Activated naive CD4-positive, alpha-beta T cell treated with anti-CD3 and anti-CD28 coated beads for 36 hours (primary cell): ENCODE results near the gene FTO. TPM values are rescaled to one million over a fixed set of nuclear protein-coding genes. Genes with fewer than 3 reads are reported as not detected.

Experiments
- CTCF ChIA-PET: fragments of 350-600 bp; sonication (Branson Sonifier 250); formaldehyde crosslinking; loops from one replicate; lab custom pipeline; 2021; ENCODE audit warnings: antibody characterized with exemption; lab: Charles Lee
- DNase-seq: peaks from one replicate; pipeline ENCODE4 v3.0.0-alpha.2; 2020
- H3K27ac Mint-ChIP-seq: one replicate; pipeline ENCODE4 v1.8.0; 2021; ENCODE audit warnings: mild to moderate bottlenecking, mixed read lengths
- H3K27me3 Mint-ChIP-seq: one replicate; pipeline ENCODE4 v1.8.0; 2021; ENCODE audit warnings: low read depth, mixed read lengths
- H3K36me3 Mint-ChIP-seq: one replicate; pipeline ENCODE4 v1.8.0; 2021; ENCODE audit warnings: low read depth, mixed read lengths
- H3K4me1 Mint-ChIP-seq: one replicate; pipeline ENCODE4 v1.8.0; 2021; ENCODE audit warnings: low read depth, mixed read lengths
- H3K4me3 Mint-ChIP-seq: one replicate; pipeline ENCODE4 v1.8.0; 2021; ENCODE audit warnings: mild to moderate bottlenecking, moderate library complexity, mixed read lengths
- H3K9me3 Mint-ChIP-seq: one replicate; pipeline ENCODE4 v1.8.0; 2021; ENCODE audit warnings: mixed read lengths
- intact Hi-C: fragments of 100-400 bp; cut with micrococcal nuclease; formaldehyde crosslinking; loops from one replicate; pipeline ENCODE4 v1.15.1; 2023
- total RNA-seq, 2 experiments: library from RNA; stranded (reverse); gene quantifications; one replicate each; pipeline ENCODE4 v1.2.3, GENCODE V29; 2021

FTO gene
- total RNA-seq, 2 experiments from 2014 or later: 60.2 to 63.9 TPM

- H3K4me3 Mint-ChIP-seq: no peak overlapping the region
- no peak overlapping the region for H3K27ac Mint-ChIP-seq
- CTCF ChIA-PET: interaction anchor here (0.6 to 1.4 kb wide), 3 partner anchors 9 to 48 kb away, joined by 3 read pairs; no protein-coding TSS in a partner anchor
- intact Hi-C loops: no loop called here
- H3K27me3 Mint-ChIP-seq: no peaks in the 10 kb centered on the region
- no peaks in the 10 kb centered on the region for H3K36me3 Mint-ChIP-seq
- DNase-seq: no peak
- peaks cover 25% of the 10 kb centered on the region for H3K4me1 Mint-ChIP-seq
- H3K9me3 Mint-ChIP-seq: no peaks in the 10 kb centered on the region
Observed at GRCh38 chr16:53775106-53775820, 71.3 kb downstream of the FTO start.

GRCh38 chr16:53775821-53776431, 72.0 kb downstream of the FTO start:
- CTCF ChIA-PET: interaction anchor here (0.6 to 1.4 kb wide), 4 partner anchors 10 to 69 kb away, joined by 3 to 5 read pairs (median 3); no protein-coding TSS in a partner anchor

GRCh38 chr16:53779186-53779585, 75.2 kb downstream of the FTO start:
- Mint-ChIP-seq H3K36me3 (peaks cover 2% of the 10 kb centered on the region), H3K9me3 (no peaks in the 10 kb centered on the region), H3K27me3 (no peaks in the 10 kb centered on the region), H3K27ac (no peak overlapping the region), H3K4me3 (no peak overlapping the region), H3K4me1 (peaks cover 36% of the 10 kb centered on the region)
- CTCF ChIA-PET: no interaction called here
- intact Hi-C loops: no loop called here
- no peak for DNase-seq

More at GRCh38 chr16:53775821-53776431, 72.0 kb downstream of the FTO start:
- no peak for DNase-seq
- H3K27me3 Mint-ChIP-seq: no peaks in the 10 kb centered on the region
- intact Hi-C loops: no loop called here
- H3K4me1 Mint-ChIP-seq: peaks cover 26% of the 10 kb centered on the region
- no peak overlapping the region for H3K4me3 Mint-ChIP-seq
- H3K27ac Mint-ChIP-seq: no peak overlapping the region
- H3K9me3 Mint-ChIP-seq: no peaks in the 10 kb centered on the region
- no peaks in the 10 kb centered on the region for H3K36me3 Mint-ChIP-seq

- peaks cover 2% of the 10 kb centered on the region for H3K36me3 Mint-ChIP-seq
- no peak overlapping the region for H3K4me3 Mint-ChIP-seq
- H3K27ac Mint-ChIP-seq: no peak overlapping the region
- H3K4me1 Mint-ChIP-seq: peaks cover 36% of the 10 kb centered on the region
- no peaks in the 10 kb centered on the region for H3K9me3 Mint-ChIP-seq
- H3K27me3 Mint-ChIP-seq: no peaks in the 10 kb centered on the region
- intact Hi-C loops: no loop called here
- CTCF ChIA-PET: interaction anchor here (1.1 kb wide), 1 partner anchor 15 kb away, joined by 3 read pairs; no protein-coding TSS in a partner anchor
- DNase-seq: no peak
Observed at GRCh38 chr16:53780051-53780450, 76.1 kb downstream of the FTO start.

- Mint-ChIP-seq H3K4me3 (no peak overlapping the region), H3K27me3 (no peaks in the 10 kb centered on the region), H3K36me3 (peaks cover 2% of the 10 kb centered on the region), H3K4me1 (peaks cover 34% of the 10 kb centered on the region), H3K27ac (no peak overlapping the region), H3K9me3 (no peaks in the 10 kb centered on the region)
- DNase-seq: no peak
- intact Hi-C loops: no loop called here
- CTCF ChIA-PET: interaction anchor here (1.1 kb wide), 1 partner anchor 13 kb away, joined by 3 read pairs; no protein-coding TSS in a partner anchor
Observed at GRCh38 chr16:53781023-53781605, 77.2 kb downstream of the FTO start.

GRCh38 chr16:53782148-53782547, 78.2 kb downstream of the FTO start:
- intact Hi-C loops: no loop called here

GRCh38 chr16:53784291-53784690, 80.3 kb downstream of the FTO start:
- Mint-ChIP-seq H3K27ac (no peak overlapping the region), H3K27me3 (no peaks in the 10 kb centered on the region), H3K9me3 (no peaks in the 10 kb centered on the region), H3K4me1 (peaks cover 31% of the 10 kb centered on the region), H3K36me3 (peaks cover 2% of the 10 kb centered on the region), H3K4me3 (no peak overlapping the region)
- CTCF ChIA-PET: interaction anchor here (1.0 kb wide), 1 partner anchor 9 kb away, joined by 3 read pairs; no protein-coding TSS in a partner anchor
- intact Hi-C loops: no loop called here
- DNase-seq: no peak

More at GRCh38 chr16:53782148-53782547, 78.2 kb downstream of the FTO start:
- peaks cover 34% of the 10 kb centered on the region for H3K4me1 Mint-ChIP-seq
- H3K27ac Mint-ChIP-seq: no peak overlapping the region
- no peak overlapping the region for H3K4me3 Mint-ChIP-seq
- H3K36me3 Mint-ChIP-seq: peaks cover 2% of the 10 kb centered on the region
- CTCF ChIA-PET: no interaction called here
- no peaks in the 10 kb centered on the region for H3K27me3 Mint-ChIP-seq
- no peaks in the 10 kb centered on the region for H3K9me3 Mint-ChIP-seq
- DNase-seq: no peak

- CTCF ChIA-PET: no interaction called here
- DNase-seq: no peak
- no peak overlapping the region for H3K27ac Mint-ChIP-seq
Observed at GRCh38 chr16:53785044-53785443, 81.1 kb downstream of the FTO start.

GRCh38 chr16:53785916-53786315, 82.0 kb downstream of the FTO start:
- H3K27ac Mint-ChIP-seq: no peak overlapping the region

More at GRCh38 chr16:53785044-53785443, 81.1 kb downstream of the FTO start:
- Mint-ChIP-seq H3K27me3 (no peaks in the 10 kb centered on the region), H3K9me3 (no peaks in the 10 kb centered on the region), H3K4me1 (peaks cover 31% of the 10 kb centered on the region), H3K4me3 (no peak overlapping the region), H3K36me3 (peaks cover 2% of the 10 kb centered on the region)
- intact Hi-C loops: no loop called here

GRCh38 chr16:53787423-53787822, 83.5 kb downstream of the FTO start:
- intact Hi-C loops: no loop called here
- Mint-ChIP-seq H3K4me3 (no peak overlapping the region), H3K27me3 (no peaks in the 10 kb centered on the region), H3K9me3 (no peaks in the 10 kb centered on the region), H3K36me3 (peaks cover 2% of the 10 kb centered on the region), H3K27ac (no peak overlapping the region), H3K4me1 (peaks cover 23% of the 10 kb centered on the region)
- no peak for DNase-seq
- CTCF ChIA-PET: no interaction called here

More at GRCh38 chr16:53785916-53786315, 82.0 kb downstream of the FTO start:
- Mint-ChIP-seq H3K4me3 (no peak overlapping the region), H3K36me3 (peaks cover 2% of the 10 kb centered on the region), H3K9me3 (no peaks in the 10 kb centered on the region), H3K27me3 (no peaks in the 10 kb centered on the region), H3K4me1 (peaks cover 28% of the 10 kb centered on the region)
- no peak for DNase-seq
- intact Hi-C loops: no loop called here
- CTCF ChIA-PET: no interaction called here

GRCh38 chr16:53789137-53789536, 85.2 kb downstream of the FTO start:
- no peak for DNase-seq
- no peaks in the 10 kb centered on the region for H3K36me3 Mint-ChIP-seq
- peaks cover 21% of the 10 kb centered on the region for H3K4me1 Mint-ChIP-seq
- no peaks in the 10 kb centered on the region for H3K9me3 Mint-ChIP-seq
- CTCF ChIA-PET: no interaction called here
- intact Hi-C loops: no loop called here
- H3K27me3 Mint-ChIP-seq: no peaks in the 10 kb centered on the region
- no peak overlapping the region for H3K27ac Mint-ChIP-seq
- H3K4me3 Mint-ChIP-seq: no peak overlapping the region

GRCh38 chr16:53792161-53792951, 88.4 kb downstream of the FTO start:
- no peak for DNase-seq
- Mint-ChIP-seq H3K4me3 (no peak overlapping the region), H3K36me3 (no peaks in the 10 kb centered on the region), H3K27me3 (no peaks in the 10 kb centered on the region), H3K4me1 (peaks cover 27% of the 10 kb centered on the region), H3K27ac (no peak overlapping the region), H3K9me3 (no peaks in the 10 kb centered on the region)
- CTCF ChIA-PET: no interaction called here
- intact Hi-C loops: no loop called here
